GM19324 (cell line): Measurements from ENCODE around the gene KLHL24.
A peak's percentile ranks its signal among the peaks of the same experiment; 100 is the strongest.
"Not testable (repeated sequence)": the region's sequence is repeated elsewhere in the genome, so short reads cannot be mapped to it uniquely, and the experiment has no call there.

Experiments
- ATAC-seq: cut with Tn5 transposase; IDR thresholded peaks from one replicate; pipeline ENCODE4 v1.9.1; 2021; ENCODE audit warnings: mild to moderate bottlenecking, moderate library complexity; ENCODE audit not compliant: unreplicated experiment, low FRiP score

KLHL24 gene

DNA sequence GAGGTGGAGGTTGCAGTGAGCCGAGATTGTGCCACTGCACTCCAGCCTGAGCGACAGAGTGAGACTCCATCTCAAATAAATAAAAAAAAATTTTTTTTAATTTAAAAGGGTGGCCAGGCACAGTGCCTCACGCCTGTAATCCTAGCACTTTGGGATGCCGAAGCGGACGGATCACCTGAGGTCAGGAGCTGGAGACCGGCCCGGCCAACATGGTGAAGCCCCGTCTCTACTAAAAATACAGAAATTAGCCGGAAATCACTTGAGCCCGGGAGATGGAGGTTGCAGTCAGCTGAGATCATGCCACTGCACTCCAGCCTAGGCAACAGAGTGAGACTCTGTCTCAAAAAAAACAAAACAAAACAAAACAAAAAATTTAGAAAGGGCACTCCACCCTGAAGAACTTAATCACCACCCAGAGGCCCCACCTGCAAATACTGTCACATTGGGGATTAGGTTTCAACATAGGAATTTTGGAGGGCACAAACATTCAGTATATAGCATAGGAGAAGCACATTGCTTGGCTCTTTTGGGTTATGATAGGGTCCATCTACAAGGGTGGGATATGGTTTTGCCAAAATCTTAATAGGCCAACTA, 55.1 kb downstream of the KLHL24 start:
- ATAC-seq = no peak

- no peak for ATAC-seq
Measured at GRCh38 chr3:183692436-183692835, 57.0 kb downstream of the KLHL24 start.

DNA sequence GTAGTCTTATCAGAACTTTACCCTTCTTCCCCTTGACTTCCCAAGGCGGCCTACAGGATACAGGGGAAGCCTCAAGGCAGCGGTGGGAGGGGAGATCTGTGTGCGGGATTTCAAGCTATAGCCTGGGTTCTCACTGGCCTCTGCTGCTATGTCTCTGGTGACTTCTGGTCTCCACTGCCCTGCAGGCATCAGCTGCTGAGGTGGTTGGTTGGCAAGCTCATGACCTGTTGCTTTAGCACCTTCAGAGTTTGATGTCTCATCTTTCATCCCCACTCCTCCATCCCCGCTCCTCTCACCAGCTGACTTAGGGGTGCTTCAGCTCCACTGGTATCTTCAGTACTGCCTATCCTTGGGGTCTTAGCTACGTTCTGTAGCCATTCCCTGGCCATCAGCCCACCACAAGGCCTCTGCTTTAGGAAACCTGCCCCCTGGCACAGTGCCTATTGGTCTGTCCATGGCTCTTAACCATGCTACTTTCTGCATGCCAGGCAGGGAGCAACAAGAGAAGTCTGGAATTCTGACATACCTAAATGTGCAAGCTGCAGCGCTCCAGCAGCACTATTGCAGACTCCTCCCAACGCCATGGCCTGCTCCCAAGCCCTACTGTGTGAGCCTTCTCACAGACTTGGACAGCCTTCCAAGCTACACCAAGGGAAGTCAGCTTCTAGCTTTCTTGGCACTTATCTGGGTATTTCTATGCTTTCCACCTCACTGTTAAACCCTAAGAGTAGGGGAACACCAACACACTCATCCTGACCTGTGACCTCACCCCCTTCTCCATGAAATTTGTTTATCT, 60.3 kb downstream of the KLHL24 start:
- no peak for ATAC-seq

DNA sequence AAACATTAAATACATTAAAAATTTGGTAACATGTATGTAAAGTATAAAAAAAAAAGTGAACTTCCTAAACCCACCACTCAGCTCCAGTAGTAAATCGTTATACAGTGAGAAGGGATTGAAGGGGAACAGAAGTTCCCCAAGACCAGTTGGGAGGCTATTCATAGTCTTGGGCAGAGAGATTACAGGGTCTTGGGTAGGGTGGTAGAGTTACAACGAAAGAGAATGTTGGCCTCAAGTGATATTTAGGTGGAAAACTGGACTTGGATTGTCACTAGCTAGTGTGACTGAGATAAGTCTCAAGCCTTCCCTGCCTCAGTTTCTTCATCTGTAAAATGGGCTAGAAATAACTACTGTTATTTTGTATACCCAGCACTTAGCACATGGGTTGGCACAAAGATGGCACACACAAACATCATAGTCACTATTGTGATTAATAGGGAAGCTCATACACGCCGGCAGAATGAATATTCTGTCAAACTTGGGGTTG, 61.7 kb downstream of the KLHL24 start:
- no peak for ATAC-seq

GRCh38 chr3:183697610-183698317, 62.3 kb downstream of the KLHL24 start, which contains the start of gene YEATS2:
TSS of gene YEATS2 (plus strand) at chr3:183697797. CDS start at chr3:183715163, 17,366 bp downstream.
- ATAC-seq = peak; percentile 82

DNA sequence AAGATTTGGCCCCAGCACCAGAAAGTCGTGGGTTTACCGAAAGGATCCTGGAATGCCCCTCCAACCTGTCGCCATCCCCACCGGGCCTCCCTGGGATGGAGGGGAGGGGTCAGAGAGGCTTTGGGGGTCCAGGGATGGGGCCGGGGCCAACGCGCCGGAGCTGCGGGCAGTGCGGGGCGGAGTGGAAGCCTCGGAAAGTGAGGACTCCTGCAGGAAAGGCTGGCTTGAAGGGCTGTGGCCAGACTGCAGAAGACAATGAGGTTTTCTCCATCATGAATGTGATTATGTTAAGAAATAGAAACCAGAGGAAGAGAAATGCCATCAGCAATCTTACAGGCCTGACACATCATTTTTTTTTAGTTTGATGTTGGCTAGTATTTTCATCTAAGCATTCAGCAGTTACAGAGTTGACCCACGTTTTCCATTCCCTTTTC, 62.9 kb downstream of the KLHL24 start:
- ATAC-seq = no peak

- no peak for ATAC-seq
Measured at GRCh38 chr3:183698756-183699155, 63.3 kb downstream of the KLHL24 start.

DNA sequence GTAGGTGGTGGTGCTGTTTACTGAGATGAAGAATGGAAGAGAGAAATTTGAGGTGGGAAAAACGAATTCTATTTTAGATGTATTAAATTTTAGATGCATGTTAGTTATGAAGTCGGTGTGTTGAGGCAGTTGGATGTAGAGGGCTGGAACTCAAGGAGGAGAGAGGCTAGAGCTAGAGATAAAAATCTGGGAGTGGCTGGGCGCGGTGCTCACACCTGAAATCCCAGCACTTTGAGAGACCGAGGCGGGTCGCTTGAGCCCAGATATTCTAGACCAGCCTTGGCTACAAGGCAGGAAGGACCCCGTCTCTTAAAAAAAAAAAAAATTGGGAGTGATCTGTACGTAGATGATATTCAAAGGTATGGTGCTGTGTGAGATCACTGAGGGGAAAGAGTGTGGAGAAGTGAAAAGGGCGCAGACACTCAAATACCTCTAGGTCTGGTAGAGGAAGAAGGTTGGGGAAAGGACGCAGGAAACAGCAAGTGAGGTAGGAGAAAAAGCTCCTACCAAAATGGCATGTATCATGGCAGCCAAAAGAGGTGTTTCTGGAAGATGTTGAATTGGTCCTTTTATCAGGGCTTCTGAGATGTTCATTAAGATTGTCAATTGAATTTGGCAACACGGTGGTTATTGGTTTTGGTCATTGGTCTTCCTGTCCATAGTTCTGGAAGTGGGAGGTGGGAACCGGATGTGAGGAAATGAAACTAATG, 64.0 kb downstream of the KLHL24 start:
- no peak for ATAC-seq

GRCh38 chr3:183701744-183702143, 66.3 kb downstream of the KLHL24 start:
- no peak for ATAC-seq

GRCh38 chr3:183703892-183704291, 68.5 kb downstream of the KLHL24 start:
- not testable (repeated sequence) for ATAC-seq

- ATAC-seq = no peak
Measured at GRCh38 chr3:183710231-183710630, 74.8 kb downstream of the KLHL24 start.

- ATAC-seq = no peak
Measured at GRCh38 chr3:183711516-183711915, 76.1 kb downstream of the KLHL24 start.

GRCh38 chr3:183714622-183715021, 79.2 kb downstream of the KLHL24 start:
- no peak for ATAC-seq

DNA sequence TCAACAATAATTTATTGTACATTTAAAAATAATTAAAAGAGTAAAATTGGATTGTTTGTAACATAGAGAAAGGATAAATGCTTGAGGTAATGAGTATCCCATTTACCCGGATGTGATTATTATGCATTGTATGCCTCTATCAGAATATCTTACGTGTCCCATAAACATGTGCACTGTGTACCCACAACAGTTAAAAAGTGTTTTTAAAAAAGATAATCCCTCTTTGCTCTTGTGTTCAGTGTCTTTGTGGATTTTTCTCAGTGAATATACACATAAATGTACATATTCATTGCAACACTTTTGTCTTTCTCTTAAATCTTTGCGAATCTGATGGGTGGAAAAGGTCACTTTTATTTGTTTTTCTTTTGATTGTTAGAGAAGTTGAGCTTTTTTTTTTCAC, 82.6 kb downstream of the KLHL24 start:
- no peak for ATAC-seq

- no peak for ATAC-seq
Measured at GRCh38 chr3:183725387-183725786, 90.0 kb downstream of the KLHL24 start.

DNA sequence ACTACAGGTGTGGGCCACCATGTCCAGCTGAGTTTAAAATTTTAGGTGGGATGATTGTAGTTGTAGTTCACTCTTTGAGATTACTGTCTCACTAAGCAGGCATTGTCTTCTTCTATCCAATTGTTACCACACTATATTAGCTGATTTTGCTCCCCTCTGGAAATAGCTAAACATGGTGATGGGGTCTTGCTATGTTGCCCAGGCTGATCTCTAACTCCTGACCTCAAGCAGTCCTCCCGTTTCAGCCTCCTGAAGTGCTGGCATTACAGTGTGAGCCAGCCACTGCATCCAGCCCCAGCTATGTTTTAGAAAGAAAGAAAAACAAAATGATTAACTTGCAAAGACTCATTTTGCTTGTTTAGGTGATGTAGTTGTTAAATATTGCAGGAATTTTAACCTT, 92.8 kb downstream of the KLHL24 start:
- ATAC-seq = no peak

DNA sequence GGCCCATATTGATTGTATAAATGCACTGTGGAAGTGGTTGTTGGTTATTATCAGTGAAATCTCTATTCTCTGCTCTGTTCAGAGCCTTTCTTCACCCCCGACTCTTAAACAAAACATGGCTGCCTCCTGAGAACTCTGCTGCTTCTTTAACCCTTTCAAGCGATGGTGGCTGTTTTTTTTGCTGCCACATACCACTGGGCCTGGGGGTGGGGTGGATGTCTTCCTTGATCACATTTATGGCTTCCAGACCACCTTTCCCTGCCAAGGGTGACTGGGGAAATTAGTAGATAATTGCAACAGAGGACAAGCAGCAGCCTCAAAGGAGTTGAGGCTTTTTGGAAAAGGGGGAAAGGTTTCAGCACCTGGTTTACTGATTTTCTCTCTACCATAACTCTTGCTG, 94.9 kb downstream of the KLHL24 start:
- ATAC-seq = no peak

- ATAC-seq = no peak
Measured at GRCh38 chr3:183731611-183732010, 96.2 kb downstream of the KLHL24 start.

DNA sequence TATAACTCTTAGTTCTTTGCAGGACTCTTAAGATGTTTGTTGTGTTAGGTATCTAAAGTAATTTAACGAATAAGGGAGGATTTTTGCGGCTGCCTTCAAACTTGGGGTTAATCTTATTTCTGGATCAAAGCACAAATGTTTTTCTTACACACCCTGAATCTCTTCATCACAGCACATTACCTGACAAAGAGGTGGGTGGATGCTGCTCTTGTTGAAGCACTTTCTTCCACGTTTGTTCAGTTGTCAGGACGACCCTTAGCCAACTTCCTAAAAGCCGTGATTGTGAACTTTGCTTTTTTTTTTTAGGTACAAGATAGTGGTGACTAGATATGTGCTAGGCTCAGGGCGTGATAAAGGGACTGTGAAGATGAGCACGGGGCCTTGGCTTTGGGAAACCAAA, 98.1 kb downstream of the KLHL24 start:
- no peak for ATAC-seq
